ENCODE data around the gene XIRP1. TPM values are rescaled to one million over a fixed set of nuclear protein-coding genes. Genes with fewer than 3 reads are reported as not detected.

The XIRP1 gene
- total RNA-seq, 1 experiment from 2014 or later: not detected

DNA sequence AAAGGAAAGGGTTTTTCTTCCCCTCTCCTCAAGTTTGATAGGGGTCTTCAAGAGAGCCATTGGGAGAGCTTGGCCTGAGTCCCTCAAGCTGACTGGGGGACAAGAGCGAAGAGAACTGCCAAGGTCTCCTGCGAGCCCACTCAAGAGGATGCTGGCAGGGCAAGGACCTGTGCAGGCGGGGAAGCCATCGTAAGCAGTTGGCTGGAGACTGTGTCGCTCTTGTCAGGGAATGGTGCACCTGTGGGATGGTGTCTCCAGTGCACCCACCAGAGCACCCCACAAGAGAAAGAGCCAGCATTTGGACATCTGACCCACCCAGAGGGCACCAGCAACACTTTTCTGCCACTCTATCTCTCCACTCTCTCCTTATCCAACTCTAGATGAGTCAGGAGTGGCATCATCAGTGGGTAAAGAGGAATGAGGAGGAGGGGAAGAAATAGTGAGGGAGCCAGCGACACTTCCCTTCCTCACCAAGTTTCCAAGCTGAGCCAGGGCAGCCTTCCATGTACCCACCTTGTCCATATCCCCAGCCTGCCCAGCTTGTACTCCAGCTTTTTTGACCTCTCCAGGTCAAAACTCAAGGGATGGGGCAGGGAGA lies 13.6 kb upstream of the XIRP1 start:
- no peak for TF ChIP-seq TCF7L2 (IDR thresholded peaks at IDR 0.05; ENCODE audit: low read depth, low read length)
- TF ChIP-seq, protein P1, sequence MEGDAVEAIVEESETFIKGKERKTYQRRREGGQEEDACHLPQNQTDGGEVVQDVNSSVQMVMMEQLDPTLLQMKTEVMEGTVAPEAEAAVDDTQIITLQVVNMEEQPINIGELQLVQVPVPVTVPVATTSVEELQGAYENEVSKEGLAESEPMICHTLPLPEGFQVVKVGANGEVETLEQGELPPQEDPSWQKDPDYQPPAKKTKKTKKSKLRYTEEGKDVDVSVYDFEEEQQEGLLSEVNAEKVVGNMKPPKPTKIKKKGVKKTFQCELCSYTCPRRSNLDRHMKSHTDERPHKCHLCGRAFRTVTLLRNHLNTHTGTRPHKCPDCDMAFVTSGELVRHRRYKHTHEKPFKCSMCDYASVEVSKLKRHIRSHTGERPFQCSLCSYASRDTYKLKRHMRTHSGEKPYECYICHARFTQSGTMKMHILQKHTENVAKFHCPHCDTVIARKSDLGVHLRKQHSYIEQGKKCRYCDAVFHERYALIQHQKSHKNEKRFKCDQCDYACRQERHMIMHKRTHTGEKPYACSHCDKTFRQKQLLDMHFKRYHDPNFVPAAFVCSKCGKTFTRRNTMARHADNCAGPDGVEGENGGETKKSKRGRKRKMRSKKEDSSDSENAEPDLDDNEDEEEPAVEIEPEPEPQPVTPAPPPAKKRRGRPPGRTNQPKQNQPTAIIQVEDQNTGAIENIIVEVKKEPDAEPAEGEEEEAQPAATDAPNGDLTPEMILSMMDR (IDR thresholded peaks at IDR 0.05): no peak
- TF ChIP-seq SIN3A (IDR thresholded peaks at IDR 0.05; ENCODE audit: borderline replicate concordance, insufficient read depth, low read depth, low read length): no peak
- TF ChIP-seq POLR2AphosphoS5 (IDR thresholded peaks at IDR 0.05; ENCODE audit: low read depth, low read length): no peak
- TF ChIP-seq, protein P2, sequence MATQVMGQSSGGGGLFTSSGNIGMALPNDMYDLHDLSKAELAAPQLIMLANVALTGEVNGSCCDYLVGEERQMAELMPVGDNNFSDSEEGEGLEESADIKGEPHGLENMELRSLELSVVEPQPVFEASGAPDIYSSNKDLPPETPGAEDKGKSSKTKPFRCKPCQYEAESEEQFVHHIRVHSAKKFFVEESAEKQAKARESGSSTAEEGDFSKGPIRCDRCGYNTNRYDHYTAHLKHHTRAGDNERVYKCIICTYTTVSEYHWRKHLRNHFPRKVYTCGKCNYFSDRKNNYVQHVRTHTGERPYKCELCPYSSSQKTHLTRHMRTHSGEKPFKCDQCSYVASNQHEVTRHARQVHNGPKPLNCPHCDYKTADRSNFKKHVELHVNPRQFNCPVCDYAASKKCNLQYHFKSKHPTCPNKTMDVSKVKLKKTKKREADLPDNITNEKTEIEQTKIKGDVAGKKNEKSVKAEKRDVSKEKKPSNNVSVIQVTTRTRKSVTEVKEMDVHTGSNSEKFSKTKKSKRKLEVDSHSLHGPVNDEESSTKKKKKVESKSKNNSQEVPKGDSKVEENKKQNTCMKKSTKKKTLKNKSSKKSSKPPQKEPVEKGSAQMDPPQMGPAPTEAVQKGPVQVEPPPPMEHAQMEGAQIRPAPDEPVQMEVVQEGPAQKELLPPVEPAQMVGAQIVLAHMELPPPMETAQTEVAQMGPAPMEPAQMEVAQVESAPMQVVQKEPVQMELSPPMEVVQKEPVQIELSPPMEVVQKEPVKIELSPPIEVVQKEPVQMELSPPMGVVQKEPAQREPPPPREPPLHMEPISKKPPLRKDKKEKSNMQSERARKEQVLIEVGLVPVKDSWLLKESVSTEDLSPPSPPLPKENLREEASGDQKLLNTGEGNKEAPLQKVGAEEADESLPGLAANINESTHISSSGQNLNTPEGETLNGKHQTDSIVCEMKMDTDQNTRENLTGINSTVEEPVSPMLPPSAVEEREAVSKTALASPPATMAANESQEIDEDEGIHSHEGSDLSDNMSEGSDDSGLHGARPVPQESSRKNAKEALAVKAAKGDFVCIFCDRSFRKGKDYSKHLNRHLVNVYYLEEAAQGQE (IDR thresholded peaks at IDR 0.05; ENCODE audit: insufficient read depth in 1 of 2, low read depth in 2 of 2, low read length in 1 of 2): no peak
- no peaks in the 10 kb centered on the region for H3K4me1 ChIP-seq (ENCODE audit: control insufficient read depth, insufficient read depth, low read length)
- no peaks in the 10 kb centered on the region for H3K36me3 ChIP-seq (ENCODE audit: control insufficient read depth, insufficient read depth, low read length)
- no TSS peak for BruUV-seq (replicated peaks)
- in situ Hi-C loops (cut with HindIII; ENCODE audit: low pct_unique_long_range_greater_than_20kb, low sequenced_read_pairs) (no loop called here), intact Hi-C loops (cut with micrococcal nuclease; ENCODE audit: unreplicated experiment) (loop anchor here (5.0 kb wide), 1 partner anchor 81 kb away; no protein-coding TSS in a partner anchor)
- H3K4me3 ChIP-seq (ENCODE audit: low read depth in 2 of 2, low read length in 2 of 2): no peak overlapping the region
- POLR2A ChIA-PET: no interaction called here
- H3K9me3 ChIP-seq (ENCODE audit: control insufficient read depth, insufficient read depth, low read depth, low read length): no peaks in the 10 kb centered on the region
- ATAC-seq (no peak), DNase-seq (ENCODE audit: low read depth, low spot score) (no peak)
- CTCF ChIA-PET: interaction anchor here (0.5 kb wide), 1 partner anchor 141 kb away, joined by 3 read pairs; no protein-coding TSS in a partner anchor
- H3K27ac ChIP-seq (ENCODE audit: low read length): no peak overlapping the region
- H3K27me3 ChIP-seq (ENCODE audit: control insufficient read depth, insufficient read depth, low read length): no peaks in the 10 kb centered on the region; the same call in 1 of the 2 replicates

DNA sequence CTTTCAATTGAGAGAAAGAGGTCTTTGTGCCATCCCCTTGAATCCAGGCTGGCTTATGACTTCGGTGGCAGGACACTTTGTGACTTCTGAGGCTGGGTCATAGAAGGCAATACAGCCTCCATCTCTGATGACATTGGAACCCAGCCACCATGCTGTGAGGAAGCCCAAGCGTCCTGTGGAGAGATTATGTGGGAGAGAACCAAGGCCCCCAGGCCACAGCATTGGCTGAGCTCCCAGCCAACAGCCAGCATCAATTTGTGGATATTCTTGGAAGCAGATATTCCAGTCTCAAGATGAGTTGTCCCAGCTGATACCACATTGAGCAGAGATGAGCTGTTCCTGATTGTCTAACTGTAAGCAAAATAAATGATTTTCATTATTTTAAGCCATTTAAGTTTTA lies 12.7 kb upstream of the XIRP1 start:
- TF ChIP-seq POLR2AphosphoS5 (IDR thresholded peaks at IDR 0.05; ENCODE audit: low read depth, low read length) (no peak), TCF7L2 (IDR thresholded peaks at IDR 0.05; ENCODE audit: low read depth, low read length) (no peak), SIN3A (IDR thresholded peaks at IDR 0.05; ENCODE audit: borderline replicate concordance, insufficient read depth, low read depth, low read length) (no peak)
- TF ChIP-seq, protein P2 (IDR thresholded peaks at IDR 0.05; ENCODE audit: insufficient read depth in 1 of 2, low read depth in 2 of 2, low read length in 1 of 2): no peak
- TF ChIP-seq, protein P1 (IDR thresholded peaks at IDR 0.05): no peak
- POLR2A ChIA-PET: no interaction called here
- in situ Hi-C loops (cut with HindIII; ENCODE audit: low pct_unique_long_range_greater_than_20kb, low sequenced_read_pairs) (no loop called here), intact Hi-C loops (cut with micrococcal nuclease; ENCODE audit: unreplicated experiment) (loop anchor here (5.0 kb wide), 1 partner anchor 82 kb away; no protein-coding TSS in a partner anchor)
- no peaks in the 10 kb centered on the region for H3K4me1 ChIP-seq (ENCODE audit: control insufficient read depth, insufficient read depth, low read length)
- no peaks in the 10 kb centered on the region for H3K36me3 ChIP-seq (ENCODE audit: control insufficient read depth, insufficient read depth, low read length)
- H3K27ac ChIP-seq (ENCODE audit: low read length): no peak overlapping the region
- BruUV-seq (replicated peaks): no TSS peak
- H3K27me3 ChIP-seq (ENCODE audit: control insufficient read depth, insufficient read depth, low read length): no peaks in the 10 kb centered on the region; the same call in 1 of the 2 replicates
- CTCF ChIA-PET: no interaction called here
- DNase-seq (ENCODE audit: low read depth, low spot score) (no peak), ATAC-seq (no peak)
- H3K9me3 ChIP-seq (ENCODE audit: control insufficient read depth, insufficient read depth, low read depth, low read length): no peaks in the 10 kb centered on the region
- H3K4me3 ChIP-seq (ENCODE audit: low read depth in 2 of 2, low read length in 2 of 2): no peak overlapping the region

Measured in Panc1 (cell line).